UCSD-AML1 (cell line): ENCODE results near the gene NARF.

Experiments
- DNase-seq: peaks from one replicate; lab custom pipeline; 2025; ENCODE audit not compliant: unreplicated experiment; lab: John Stamatoyannopoulos, UW

Gene NARF

DNA sequence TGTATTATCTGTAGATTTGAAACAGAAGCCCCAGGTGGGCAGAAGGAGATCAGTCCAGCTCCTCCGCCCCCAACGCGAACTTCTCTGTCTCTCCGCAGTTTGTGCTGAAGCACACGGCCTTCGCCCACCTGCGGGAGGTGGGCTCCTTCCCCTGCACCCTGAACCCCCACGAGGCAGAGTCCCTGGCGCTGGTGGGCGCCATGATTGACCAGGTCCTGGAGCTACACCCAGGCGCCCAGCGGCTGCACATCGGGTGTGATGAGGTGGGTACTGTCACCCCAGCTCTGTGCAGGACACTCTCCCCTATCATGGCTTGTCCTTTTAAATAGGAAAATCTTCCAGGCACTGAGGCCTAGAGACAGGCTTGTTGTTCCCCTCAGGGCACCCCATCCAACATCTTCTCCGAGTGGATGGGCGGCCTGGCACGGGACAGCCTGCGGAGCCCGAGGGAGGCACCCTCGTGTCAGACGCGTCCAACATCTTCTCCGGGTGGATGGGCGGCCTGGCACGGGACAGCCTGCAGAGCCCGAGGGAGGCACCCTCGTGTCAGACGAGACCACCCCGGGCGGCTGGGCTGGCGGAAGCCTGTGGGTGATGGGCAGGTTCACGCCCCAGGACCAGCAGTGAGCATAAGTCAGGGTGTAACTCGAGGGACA is 24.9 kb upstream of the NARF start:
- no peak for DNase-seq

GRCh38 chr17:82434216-82434565 is 24.4 kb upstream of the NARF start:
- peak; percentile 37 for DNase-seq

DNA sequence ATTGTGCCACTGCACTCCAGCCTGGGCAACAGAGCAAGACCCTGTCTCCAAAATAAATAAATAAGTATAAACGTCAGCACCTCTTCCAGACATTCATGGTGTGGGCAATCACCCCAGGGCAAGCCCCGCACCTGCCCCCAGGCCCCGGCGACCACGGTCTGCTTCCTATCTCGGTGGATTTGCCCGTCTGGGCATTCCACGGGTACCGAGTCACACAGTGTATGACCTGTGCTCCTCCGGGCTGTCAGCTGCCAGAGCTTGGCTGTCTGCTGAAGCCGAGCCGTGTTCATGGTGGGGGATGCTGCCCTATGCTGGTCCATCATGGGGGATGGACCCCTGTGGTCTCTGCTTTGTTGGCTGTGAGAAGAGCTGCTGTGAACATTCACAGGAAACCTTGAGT is 23.4 kb upstream of the NARF start:
- DNase-seq = no peak

- no peak for DNase-seq
Observed at GRCh38 chr17:82435601-82436583, 22.6 kb upstream of the NARF start.

DNA sequence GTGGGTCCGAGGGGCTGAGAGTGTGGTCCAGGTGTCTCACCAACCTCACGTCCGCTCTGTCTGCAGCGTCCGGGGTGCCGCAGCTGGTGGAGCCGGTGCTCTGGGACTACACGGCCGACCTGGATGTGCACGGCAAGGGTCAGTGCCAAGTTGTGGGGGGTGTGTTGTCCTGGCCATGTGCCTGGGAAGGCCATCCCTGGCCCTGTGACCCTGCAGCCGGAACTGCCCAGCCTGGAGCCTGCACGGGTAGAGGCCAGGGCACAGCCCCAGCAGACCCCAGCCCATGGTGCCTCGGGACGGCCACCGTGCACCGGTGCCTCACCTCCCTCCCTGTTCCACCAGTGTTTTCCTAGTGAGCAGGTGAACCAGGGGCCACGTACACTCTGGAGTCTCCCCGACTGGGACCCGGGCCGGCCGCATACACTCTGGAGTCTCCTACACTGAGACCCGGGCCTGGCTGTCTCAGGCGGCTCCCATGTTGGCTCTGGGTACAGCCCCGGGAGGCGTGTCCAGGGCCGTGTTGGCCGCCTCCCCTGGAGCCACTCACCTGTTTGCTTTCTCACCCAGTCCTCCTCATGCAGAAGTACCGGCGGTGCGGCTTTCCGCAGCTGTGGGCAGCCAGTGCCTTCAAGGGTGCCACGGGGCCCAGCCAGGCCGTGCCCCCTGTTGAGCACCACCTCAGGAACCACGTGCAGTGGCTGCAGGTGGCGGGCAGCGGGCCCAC is 21.8 kb upstream of the NARF start:
- no peak for DNase-seq

- DNase-seq = no peak
Observed at GRCh38 chr17:82437325-82437668, 21.2 kb upstream of the NARF start.

DNA sequence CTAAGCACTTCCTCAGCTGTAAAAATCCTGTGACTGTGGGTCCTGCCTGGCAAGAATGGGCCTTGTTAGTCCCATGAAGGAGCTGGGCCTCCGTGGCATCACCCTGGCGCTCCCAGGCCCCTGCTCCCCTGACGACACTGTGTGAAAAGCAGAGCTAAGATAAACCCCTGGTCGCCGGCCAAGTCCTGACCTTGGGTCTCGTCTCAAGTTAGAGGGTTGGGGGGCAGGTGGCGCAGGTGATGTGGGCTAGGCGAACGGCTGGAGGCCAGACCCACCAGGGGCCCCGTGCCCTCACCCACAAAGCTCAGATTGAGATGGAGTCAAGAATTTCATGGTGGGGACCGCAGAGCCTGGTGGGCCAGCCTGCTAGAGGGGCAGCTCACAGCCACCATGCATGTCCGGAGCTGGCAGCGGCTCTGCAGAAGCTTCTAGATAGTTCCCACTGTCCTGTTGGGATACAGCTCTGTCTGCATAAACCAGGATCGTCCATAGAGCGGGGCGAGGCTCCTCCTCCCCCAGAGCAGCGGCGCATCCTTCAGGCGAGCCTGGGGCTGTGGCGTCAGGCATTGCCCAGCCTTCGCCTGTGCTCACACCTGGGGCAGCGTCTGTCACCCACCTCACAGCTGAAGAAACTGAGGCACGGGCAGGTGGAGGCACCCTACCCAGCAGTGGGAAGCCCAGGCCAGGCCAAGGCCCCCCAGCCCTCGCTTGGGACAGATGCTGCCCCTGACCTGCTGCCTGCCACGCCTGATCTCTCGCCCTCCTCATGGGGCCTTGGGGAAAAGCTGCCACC is 19.9 kb upstream of the NARF start:
- no peak for DNase-seq

GRCh38 chr17:82439194-82439828 is 19.2 kb upstream of the NARF start:
- DNase-seq = no peak

- DNase-seq = no peak
Observed at GRCh38 chr17:82439829-82440365, 18.6 kb upstream of the NARF start.

DNA sequence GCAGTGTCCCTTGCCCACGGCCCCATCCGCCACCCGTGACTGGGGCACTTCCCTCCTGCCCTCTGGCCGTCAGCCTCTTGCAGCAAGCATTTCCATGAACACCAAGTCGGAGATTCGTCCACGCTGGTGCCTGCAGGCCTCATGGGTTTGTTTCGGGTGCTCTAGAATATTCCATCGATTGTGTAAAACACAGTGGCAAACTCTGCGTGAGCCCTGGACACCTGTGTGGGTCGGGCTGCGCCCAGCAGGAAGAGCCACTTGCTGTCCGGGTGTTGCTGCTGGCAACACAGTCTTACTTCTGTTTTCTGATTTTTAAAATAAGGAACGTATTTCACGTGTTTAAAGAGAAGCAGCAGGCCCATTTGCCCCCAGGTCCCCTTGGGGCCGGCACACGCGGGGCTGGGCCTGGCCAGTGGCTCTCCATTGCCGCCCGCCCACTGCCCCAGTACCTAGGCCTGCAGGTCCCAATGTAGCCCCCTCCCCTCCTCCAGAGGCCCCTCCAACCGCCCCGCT is 18.0 kb upstream of the NARF start:
- no peak for DNase-seq

DNA sequence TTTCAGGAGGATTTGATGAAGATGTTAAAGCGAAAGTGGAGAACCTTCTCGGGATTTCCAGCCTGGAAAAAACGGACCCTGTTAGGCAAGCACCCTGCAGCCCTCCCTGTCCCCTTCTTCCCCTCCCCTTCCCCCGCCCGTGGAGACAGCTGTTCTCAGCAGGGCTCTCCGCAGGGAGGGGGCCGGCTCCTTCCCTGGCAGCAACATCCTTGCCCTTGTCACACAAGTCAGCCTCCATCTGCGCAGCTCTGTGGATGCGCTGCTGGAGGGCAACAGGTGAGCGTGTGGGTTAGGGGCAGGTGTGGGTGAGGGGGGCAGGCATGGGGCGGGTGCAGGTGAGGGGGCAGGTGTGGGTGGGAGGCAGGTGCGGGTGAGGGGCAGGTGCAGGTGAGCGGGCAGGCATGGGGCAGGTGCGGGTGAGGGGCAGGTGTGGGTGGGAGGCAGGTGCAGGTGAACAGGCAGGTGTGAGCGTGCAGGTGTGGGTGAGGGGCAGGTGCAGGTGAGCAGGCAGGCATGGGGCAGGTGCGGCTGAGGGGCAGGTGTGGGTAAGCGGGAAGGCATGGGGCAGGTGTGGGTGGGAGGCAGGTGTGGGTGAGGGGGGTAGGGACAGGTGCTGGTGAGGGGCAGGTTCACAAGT is 17.4 kb upstream of the NARF start:
- no peak for DNase-seq

GRCh38 chr17:82441691-82442487 is 16.7 kb upstream of the NARF start:
- no peak for DNase-seq

DNA sequence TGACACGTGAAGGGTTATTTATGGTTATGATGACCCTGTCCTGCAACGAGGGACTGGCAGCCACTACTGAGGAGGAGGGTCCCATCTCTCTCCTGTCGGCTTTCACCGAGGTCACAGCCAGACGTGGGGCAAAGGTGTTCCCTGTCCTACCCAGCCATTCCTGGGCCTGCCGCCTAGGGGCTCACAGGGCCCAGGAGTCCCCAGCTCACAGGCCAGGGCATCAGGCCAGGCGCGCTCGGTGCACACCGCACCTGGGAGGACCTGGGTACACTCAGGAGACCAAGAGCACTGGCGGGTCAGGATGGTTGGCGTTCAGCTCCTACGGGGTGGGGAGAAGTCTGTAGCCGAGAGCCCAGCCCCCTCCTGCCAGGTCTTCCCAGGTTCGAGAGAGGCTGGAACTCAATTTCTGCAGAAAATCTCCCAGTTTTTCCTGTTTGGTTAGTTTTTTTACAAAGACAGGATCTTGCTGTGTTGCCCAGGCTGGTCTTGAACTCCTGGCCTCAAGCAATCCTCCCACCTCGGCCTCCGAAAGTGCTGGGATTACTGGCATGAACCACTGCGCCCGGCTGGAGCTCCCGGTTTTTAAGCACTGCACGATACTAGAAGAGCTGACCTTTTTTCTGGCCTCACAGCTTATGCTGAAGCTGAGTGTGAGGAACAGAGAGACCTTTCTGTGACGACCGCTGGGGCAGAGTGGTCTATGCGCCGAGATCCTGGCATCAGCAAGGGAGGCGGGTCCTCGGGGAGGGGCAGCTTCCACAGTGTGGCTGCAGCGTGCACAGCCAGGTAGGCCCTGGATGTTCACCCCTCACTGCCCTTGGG is 15.7 kb upstream of the NARF start:
- DNase-seq = no peak

DNA sequence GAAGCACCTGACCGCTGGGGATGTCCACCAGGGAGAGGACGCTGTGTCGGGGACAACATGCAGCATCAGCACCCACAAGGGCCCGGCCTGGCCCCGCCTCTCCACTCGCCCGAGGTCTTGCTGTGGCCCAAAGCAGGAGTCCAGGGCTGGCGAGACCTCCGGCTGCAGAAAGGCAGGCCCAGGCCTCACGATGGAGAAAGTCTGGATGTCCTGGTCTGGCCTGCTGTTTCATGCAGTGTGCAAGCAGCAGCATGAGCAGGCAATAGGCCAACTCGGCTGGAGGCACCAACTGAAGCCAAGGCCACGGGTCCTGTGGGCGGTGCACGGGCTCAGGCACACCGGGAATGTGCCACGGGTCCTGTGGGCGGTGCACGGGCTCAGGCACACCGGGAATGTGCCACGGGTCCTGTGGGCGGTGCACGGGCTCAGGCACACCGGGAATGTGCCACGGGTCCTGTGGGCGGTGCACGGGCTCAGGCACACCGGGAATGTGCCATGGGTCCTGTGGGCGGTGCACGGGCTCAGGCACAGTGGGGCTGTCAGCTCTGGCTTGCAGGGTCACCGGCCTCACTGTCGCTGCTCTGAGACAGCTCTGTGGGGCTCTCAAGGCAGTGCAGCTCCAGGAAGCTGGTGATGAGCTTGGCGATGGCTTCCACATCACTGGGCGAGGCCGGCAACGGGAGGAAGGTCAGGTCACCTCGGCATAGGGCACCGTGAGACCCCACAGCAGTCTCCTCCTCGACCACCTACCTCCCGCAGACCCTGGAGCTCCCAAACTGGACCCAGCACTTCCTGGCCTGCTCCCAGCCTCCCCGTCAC is 14.9 kb upstream of the NARF start:
- no peak for DNase-seq

GRCh38 chr17:82444284-82444893 is 14.2 kb upstream of the NARF start:
- DNase-seq = no peak

GRCh38 chr17:82444941-82445521 is 13.5 kb upstream of the NARF start:
- no peak for DNase-seq
